Mesothelial cell of epicardium (in vitro differentiated cells): ENCODE results near the gene TRIP13. TPM values are rescaled to one million over a fixed set of nuclear protein-coding genes. Genes with fewer than 3 reads are reported as not detected.

Experiments used
- DNase-seq, 2 experiments: peaks; one replicate each; pipeline ENCODE4 v3.0.0; 2021; ENCODE audit warnings: low spot score in 2 of 2; ENCODE audit not compliant: unreplicated experiment in 2 of 2
- H3K27ac Mint-ChIP-seq: 2 replicates; pipeline ENCODE4 v1.8.0; 2021; ENCODE audit warnings: mixed read lengths
- H3K27me3 Mint-ChIP-seq: 2 replicates; pipeline ENCODE4 v1.8.0; 2021; ENCODE audit warnings: low read depth, mixed read lengths
- H3K36me3 Mint-ChIP-seq: 2 replicates; pipeline ENCODE4 v1.8.0; 2021; ENCODE audit warnings: mixed read lengths
- H3K4me1 Mint-ChIP-seq: 2 replicates; pipeline ENCODE4 v1.8.0; 2021; ENCODE audit warnings: mixed read lengths
- H3K4me3 Mint-ChIP-seq: 2 replicates; pipeline ENCODE4 v1.8.0; 2021; ENCODE audit warnings: mild to moderate bottlenecking, moderate library complexity, mixed read lengths
- H3K9me3 Mint-ChIP-seq: 2 replicates; pipeline ENCODE4 v1.8.0; 2021; ENCODE audit warnings: mixed read lengths
- total RNA-seq: library from RNA; stranded (reverse); gene quantifications from 3 replicates; pipeline ENCODE4 v1.2.1, GENCODE V29; 2021
- TF ChIP-seq, protein P1 (sequence below): fragments of 200-600 bp; sonication (generic); IDR thresholded peaks from one replicate; pipeline ENCODE4 v1.5.0; 2021; ENCODE audit warnings: antibody characterized with exemption; ENCODE audit not compliant: unreplicated experiment

TRIP13 gene
- total RNA-seq, 1 donor from 2014 or later: 9.9 TPM

DNA sequence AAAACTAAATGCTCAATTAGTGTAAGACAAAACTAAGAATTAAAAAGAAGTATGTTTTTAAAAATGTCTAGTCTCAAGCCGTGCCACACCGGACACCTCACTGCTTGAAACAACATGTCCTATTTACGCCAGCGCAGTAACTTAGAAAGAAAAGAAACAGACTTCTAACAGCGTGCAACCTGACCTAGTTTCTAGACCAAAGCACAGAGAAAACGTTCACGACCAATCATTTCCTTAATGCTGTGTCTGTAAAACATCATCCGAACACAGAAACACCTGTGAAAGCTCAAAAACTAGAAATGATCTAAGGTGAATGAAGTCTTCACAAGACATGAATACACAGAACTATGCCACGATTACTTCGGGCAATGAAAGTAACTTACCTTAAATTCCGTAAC lies 4.0 kb upstream of the TRIP13 start:
- TF ChIP-seq, protein P1, sequence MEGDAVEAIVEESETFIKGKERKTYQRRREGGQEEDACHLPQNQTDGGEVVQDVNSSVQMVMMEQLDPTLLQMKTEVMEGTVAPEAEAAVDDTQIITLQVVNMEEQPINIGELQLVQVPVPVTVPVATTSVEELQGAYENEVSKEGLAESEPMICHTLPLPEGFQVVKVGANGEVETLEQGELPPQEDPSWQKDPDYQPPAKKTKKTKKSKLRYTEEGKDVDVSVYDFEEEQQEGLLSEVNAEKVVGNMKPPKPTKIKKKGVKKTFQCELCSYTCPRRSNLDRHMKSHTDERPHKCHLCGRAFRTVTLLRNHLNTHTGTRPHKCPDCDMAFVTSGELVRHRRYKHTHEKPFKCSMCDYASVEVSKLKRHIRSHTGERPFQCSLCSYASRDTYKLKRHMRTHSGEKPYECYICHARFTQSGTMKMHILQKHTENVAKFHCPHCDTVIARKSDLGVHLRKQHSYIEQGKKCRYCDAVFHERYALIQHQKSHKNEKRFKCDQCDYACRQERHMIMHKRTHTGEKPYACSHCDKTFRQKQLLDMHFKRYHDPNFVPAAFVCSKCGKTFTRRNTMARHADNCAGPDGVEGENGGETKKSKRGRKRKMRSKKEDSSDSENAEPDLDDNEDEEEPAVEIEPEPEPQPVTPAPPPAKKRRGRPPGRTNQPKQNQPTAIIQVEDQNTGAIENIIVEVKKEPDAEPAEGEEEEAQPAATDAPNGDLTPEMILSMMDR: no peak
- Mint-ChIP-seq H3K36me3 (peaks cover 41% of the 10 kb centered on the region), H3K27ac (no peak overlapping the region), H3K9me3 (no peaks in the 10 kb centered on the region), H3K4me3 (no peak overlapping the region), H3K27me3 (no peaks in the 10 kb centered on the region), H3K4me1 (peaks cover 18% of the 10 kb centered on the region)
- no peak for DNase-seq

DNA sequence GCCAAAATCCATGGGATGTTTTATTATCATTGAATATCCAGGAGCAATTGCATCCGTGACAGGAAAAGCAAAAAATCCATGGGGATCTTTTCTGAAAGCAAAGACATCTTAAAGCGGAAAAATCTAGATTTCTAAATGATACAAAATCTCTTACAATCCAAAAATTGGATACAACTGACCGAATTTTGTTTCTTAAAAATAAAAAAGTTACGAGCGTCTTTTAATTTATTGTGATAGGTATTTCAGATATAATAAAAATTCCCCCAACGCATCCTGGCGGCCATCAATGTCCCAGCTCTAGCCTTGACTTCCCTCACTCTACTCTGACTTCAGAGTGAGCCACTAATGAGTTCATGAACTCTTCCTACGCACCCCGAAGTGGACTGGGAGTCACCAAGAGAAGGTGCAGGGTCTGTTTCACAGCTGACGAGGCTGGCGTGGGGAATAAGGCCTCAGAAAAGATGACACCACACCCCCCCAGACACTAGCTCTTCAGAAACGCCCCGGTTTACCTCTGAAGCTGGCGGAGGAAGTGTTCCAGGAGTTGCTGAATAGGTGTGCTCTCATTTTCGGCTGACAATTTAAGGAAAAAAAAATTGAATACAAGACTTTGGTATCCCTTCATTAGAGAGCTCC lies 3.5 kb upstream of the TRIP13 start:
- Mint-ChIP-seq H3K27ac (no peak overlapping the region), H3K4me1 (peaks cover 23% of the 10 kb centered on the region), H3K36me3 (peaks cover 37% of the 10 kb centered on the region), H3K9me3 (no peaks in the 10 kb centered on the region), H3K27me3 (no peaks in the 10 kb centered on the region), H3K4me3 (no peak overlapping the region)
- TF ChIP-seq, protein P1: no peak
- no peak for DNase-seq

DNA sequence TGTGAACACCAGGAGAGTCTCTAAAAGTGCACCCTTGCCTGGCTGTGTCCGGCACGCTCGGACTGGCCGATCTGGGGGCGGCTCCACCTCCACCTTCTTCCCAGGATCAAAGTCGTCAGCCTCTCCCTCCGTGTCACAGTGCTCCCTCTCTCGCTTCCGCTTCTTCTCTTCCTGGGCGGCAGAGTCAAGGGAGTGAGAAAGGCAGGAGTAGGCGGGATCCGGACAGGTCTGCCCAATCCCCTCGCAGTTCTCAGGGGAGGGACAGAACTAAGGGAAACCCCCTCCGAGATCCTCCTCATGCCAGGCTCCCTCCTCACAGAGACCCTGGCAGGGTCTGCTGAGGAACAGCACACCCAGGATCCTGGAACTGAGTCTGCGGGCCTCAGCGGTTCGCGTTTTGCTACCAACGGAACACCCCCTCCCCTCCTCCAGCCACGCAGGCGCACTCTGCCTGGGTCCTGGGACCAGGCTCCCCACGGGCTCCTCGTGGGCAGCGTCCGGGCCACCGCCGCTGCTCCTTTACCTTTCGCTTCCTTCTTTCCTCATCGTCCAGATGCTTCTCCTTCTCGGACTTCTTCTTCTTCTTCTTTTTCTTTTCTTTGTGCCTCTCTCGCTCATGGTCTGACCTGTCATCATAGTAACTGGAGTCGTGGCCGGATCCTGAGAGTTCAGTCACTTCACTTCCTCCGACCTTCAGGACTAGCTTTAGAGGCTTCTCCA lies 1.4 kb upstream of the TRIP13 start:
- TF ChIP-seq, protein P1: no peak
- Mint-ChIP-seq H3K9me3 (no peaks in the 10 kb centered on the region), H3K27ac (peak overlapping the region; percentile 93), H3K36me3 (peaks cover 26% of the 10 kb centered on the region), H3K4me3 (peak overlapping the region; percentile 89), H3K4me1 (peaks cover 23% of the 10 kb centered on the region), H3K27me3 (no peaks in the 10 kb centered on the region)
- no peak for DNase-seq

DNA sequence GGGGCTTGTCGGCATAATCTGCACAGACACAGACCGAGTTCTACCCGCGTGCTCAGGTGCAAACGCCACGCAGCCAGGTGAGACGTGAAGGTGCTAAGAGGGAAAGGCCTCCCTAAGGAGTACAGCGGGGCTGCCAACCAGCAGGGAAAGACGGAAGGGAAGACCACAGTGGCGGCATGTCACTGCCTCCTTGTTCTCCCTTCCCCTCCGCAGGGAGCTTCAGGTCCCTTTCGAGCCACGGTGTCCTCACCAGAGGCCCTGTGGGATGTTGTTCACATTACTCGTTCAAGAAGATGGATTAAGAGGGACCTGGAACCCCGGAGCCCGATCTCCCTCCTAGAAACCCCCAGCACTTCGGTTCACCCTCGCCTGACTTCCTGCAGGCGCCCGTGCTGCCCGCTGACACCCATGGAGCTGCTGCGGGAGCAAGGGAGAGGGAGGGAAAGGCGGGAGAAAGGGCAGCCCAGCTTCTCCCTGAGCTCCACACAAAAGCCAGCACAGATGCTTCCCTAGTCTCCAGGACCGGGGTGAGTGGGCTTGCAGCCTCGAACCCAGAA lies 769 bp upstream of the TRIP13 start:
- peaks cover 23% of the 10 kb centered on the region for H3K4me1 Mint-ChIP-seq
- H3K36me3 Mint-ChIP-seq: peaks cover 19% of the 10 kb centered on the region
- peak overlapping the region; percentile 89 for H3K4me3 Mint-ChIP-seq
- peak overlapping the region; percentile 93 for H3K27ac Mint-ChIP-seq
- no peaks in the 10 kb centered on the region for H3K9me3 Mint-ChIP-seq
- H3K27me3 Mint-ChIP-seq: no peaks in the 10 kb centered on the region
- DNase-seq: peak in 1 of 2 experiments; percentile 46
- TF ChIP-seq, protein P1: no peak

DNA sequence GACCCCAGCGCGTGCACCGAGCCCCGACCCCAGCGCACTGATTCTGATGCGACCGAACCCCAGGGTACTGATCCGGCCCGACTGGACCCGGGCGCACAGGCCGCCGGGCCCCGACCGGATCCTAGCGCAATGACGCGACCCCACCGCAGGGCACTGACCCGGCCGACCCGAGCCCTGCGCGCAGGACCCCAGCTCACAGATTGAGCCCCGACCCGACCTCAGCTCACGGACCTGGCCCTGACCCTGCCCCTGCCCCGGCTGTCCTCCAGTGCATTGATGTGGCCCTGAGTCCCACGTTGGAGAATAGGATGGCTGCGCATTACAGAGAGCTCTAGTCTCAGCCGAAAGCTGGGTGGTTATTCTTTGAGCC lies 438 bp downstream of the TRIP13 start:
- H3K4me1 Mint-ChIP-seq: peaks cover 23% of the 10 kb centered on the region
- DNase-seq: no peak
- H3K4me3 Mint-ChIP-seq: peak overlapping the region; percentile 67
- peaks cover 12% of the 10 kb centered on the region for H3K36me3 Mint-ChIP-seq
- H3K27me3 Mint-ChIP-seq: no peaks in the 10 kb centered on the region
- H3K9me3 Mint-ChIP-seq: no peaks in the 10 kb centered on the region
- no peak overlapping the region for H3K27ac Mint-ChIP-seq
- TF ChIP-seq, protein P1: no peak
